ENCODE data around the gene RPL11.

RPL11 gene

GRCh38 chr1:23741609-23742008, 50.0 kb downstream of the RPL11 start:
- Histone ChIP-seq H3K79me2 (ENCODE audit: control insufficient read depth, low read length) (peaks cover 33% of the 10 kb centered on the region), H3F3A (ENCODE audit: control insufficient read depth, insufficient read depth) (peaks cover 15% of the 10 kb centered on the region), H3K4me3 (ENCODE audit: low read length) (no peak overlapping the region), H3K27ac (ENCODE audit: low read depth, low read length) (no peak overlapping the region), H3K9me2 (replicated peaks; ENCODE audit: control insufficient read depth, low read length) (no peaks in the 10 kb centered on the region), H3K9me3 (ENCODE audit: control insufficient read depth, insufficient read depth, low read length) (no peaks in the 10 kb centered on the region), H3K4me1 (ENCODE audit: control insufficient read depth, low read length) (peaks cover 23% of the 10 kb centered on the region), H4K20me1 (ENCODE audit: control insufficient read depth, insufficient read depth, low read depth, low read length) (peaks cover 10% of the 10 kb centered on the region; the same call in 1 of the 2 replicates), H3K4me2 (ENCODE audit: low read length) (no peak overlapping the region), H3K27me3 (ENCODE audit: control insufficient read depth, low read length) (no peaks in the 10 kb centered on the region), H3K36me3 (ENCODE audit: control insufficient read depth, low read length) (peaks cover 17% of the 10 kb centered on the region)
- TF ChIP-seq CTCF (IDR thresholded peaks at IDR 0.05; ENCODE audit: low read depth, low read length, poor library complexity, severe bottlenecking) = no peak
- no peak for TF ChIP-seq EZH2phosphoT487 (IDR thresholded peaks at IDR 0.05; ENCODE audit: borderline replicate concordance, low read length)

GRCh38 chr1:23742670-23743286, 51.2 kb downstream of the RPL11 start:
- H3K4me3 ChIP-seq (ENCODE audit: low read length) = peak overlapping the region; percentile 88
- H3K9me3 ChIP-seq (ENCODE audit: control insufficient read depth, insufficient read depth, low read length) = no peaks in the 10 kb centered on the region
- H3K9me2 ChIP-seq (replicated peaks; ENCODE audit: control insufficient read depth, low read length) = no peaks in the 10 kb centered on the region
- peaks cover 45% of the 10 kb centered on the region for H3K79me2 ChIP-seq (ENCODE audit: control insufficient read depth, low read length)
- TF ChIP-seq CTCF (IDR thresholded peaks at IDR 0.05; ENCODE audit: low read depth, low read length, poor library complexity, severe bottlenecking) (no peak), EZH2phosphoT487 (IDR thresholded peaks at IDR 0.05; ENCODE audit: borderline replicate concordance, low read length) (no peak)
- H3K27ac ChIP-seq (ENCODE audit: low read depth, low read length) = peak overlapping the region; percentile 38; the same call in 1 of the 2 replicates
- H3K36me3 ChIP-seq (ENCODE audit: control insufficient read depth, low read length) = peaks cover 29% of the 10 kb centered on the region
- peaks cover 28% of the 10 kb centered on the region for H3K4me1 ChIP-seq (ENCODE audit: control insufficient read depth, low read length)
- H3K4me2 ChIP-seq (ENCODE audit: low read length) = peak overlapping the region; percentile 88
- peaks cover 15% of the 10 kb centered on the region for H3F3A ChIP-seq (ENCODE audit: control insufficient read depth, insufficient read depth)
- peaks cover 13% of the 10 kb centered on the region; the same call in 1 of the 2 replicates for H4K20me1 ChIP-seq (ENCODE audit: control insufficient read depth, insufficient read depth, low read depth, low read length)
- no peaks in the 10 kb centered on the region for H3K27me3 ChIP-seq (ENCODE audit: control insufficient read depth, low read length)

- no peak for TF ChIP-seq CTCF (IDR thresholded peaks at IDR 0.05; ENCODE audit: low read depth, low read length, poor library complexity, severe bottlenecking)
- TF ChIP-seq EZH2phosphoT487 (IDR thresholded peaks at IDR 0.05; ENCODE audit: borderline replicate concordance, low read length) = no peak
- Histone ChIP-seq H3K4me2 (ENCODE audit: low read length) (peak within 1 kb of the TSS; percentile 88), H3K9me3 (ENCODE audit: control insufficient read depth, insufficient read depth, low read length) (no peaks in the 10 kb centered on the region), H3K36me3 (ENCODE audit: control insufficient read depth, low read length) (peaks cover 36% of the 10 kb centered on the region), H3F3A (ENCODE audit: control insufficient read depth, insufficient read depth) (peaks cover 17% of the 10 kb centered on the region), H4K20me1 (ENCODE audit: control insufficient read depth, insufficient read depth, low read depth, low read length) (peaks cover 13% of the 10 kb centered on the region; the same call in 1 of the 2 replicates), H3K27ac (ENCODE audit: low read depth, low read length) (peak within 1 kb of the TSS; percentile 38), H3K4me3 (ENCODE audit: low read length) (peak within 1 kb of the TSS; percentile 88), H3K27me3 (ENCODE audit: control insufficient read depth, low read length) (no peaks in the 10 kb centered on the region), H3K9me2 (replicated peaks; ENCODE audit: control insufficient read depth, low read length) (no peaks in the 10 kb centered on the region), H3K4me1 (ENCODE audit: control insufficient read depth, low read length) (peaks cover 30% of the 10 kb centered on the region), H3K79me2 (ENCODE audit: control insufficient read depth, low read length) (peaks cover 52% of the 10 kb centered on the region)
These were observed 51.9 kb downstream of the RPL11 start, which contains the start of gene ELOA for GRCh38 chr1:23743287-23744152. Gene ELOA, plus strand, starts transcription at chr1:23743471. Its CDS starts 33 bp downstream, at chr1:23743504.

All from DOHH2 (cell line).